Epidermal melanocyte (primary cell): ENCODE data around the gene ECSIT.
A peak's percentile ranks its signal among the peaks of the same experiment; 100 is the strongest.

Experiments used
- DNase-seq: peaks from one replicate; pipeline ENCODE4 v3.0.0; 2011; ENCODE audit warnings: low spot score; ENCODE audit not compliant: insufficient read length

ECSIT gene

GRCh38 chr19:11504502-11505031, 24.4 kb downstream of the ECSIT start:
- no peak for DNase-seq

DNA sequence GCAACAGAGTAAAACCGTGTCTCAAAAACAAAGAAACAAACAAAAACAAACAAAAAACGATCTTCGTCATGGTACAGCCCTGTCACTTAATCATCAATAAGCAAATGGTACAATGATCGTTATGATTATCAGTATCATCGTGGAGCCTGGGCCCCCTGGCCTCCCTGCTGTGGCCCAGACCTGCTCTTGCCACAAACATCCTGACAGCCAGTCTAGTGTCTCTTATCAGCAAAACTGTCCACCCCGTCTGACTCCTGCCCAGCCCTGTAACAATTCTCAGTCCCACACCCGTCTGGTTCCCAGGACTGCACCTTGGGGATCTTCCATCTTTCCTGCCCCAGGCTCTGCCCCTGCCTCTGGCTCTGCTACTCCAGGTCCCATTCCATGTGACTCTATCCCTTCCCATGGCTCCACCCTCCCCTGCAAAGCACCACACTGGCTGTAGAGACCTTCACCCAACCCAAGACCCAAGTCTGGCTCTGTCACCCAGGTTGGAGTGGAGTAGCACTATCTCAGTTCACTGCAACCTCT, 29.0 kb downstream of the ECSIT start:
- DNase-seq = no peak

- no peak for DNase-seq
Observed at GRCh38 chr19:11499220-11499726, 29.7 kb downstream of the ECSIT start.

DNA sequence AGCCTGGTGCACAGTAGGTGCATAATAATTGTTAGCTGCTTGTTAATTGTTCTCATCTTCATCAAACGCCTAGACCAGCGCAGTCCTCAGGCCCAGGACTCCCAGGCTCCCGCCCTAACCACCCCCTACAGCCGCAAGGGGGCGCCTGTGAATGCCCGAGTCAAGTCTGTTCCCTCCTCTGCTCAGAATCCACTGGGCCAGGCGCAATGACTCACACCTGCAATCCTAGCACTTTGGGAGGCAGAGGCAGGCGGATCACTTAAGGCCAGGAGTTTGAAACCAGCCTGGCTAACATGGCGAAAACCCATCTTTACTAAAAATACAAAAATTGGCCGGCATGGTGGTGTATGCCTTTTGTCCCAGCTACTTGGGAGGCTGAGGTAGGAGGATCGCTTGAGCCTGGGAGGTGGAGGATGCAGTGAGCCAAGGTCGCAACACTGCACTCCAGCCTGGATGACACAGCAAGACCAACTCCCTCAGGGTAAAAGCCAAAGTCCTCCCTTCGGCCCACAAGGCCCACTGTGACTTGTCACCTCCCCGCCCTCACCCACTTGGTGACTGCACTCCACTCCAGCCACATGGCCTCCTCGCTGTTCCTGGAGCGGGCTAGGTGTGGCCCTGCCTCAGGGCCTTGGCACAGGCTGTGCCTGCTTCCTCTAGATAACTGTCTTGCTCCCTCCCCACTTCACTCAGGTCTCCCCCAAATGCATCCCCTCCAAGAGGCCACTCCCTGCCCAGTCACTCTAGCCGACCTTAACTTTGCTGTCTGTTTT, 32.4 kb downstream of the ECSIT start:
- DNase-seq = no peak

DNA sequence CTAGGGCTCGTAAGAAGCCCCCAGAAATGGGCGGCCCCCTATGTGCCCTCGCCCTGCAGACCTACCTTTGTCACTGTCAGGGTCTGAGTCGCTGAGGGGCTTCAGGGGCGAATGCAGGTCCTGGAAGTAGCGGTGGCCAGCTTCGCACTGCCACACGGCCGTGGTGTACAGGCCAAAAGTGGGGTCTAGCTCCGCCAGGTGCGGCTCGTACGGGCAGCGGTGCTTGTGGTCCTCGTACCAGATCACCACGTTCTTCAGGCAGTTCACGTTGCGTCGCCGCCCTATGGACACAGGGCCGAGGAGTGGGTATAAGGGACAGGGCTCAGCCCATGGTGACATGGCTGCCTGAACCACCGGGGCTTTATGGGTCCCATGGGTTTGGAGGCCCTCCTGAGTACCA, 33.0 kb downstream of the ECSIT start:
- no peak for DNase-seq

GRCh38 chr19:11495481-11495880, 33.5 kb downstream of the ECSIT start:
- no peak for DNase-seq

DNA sequence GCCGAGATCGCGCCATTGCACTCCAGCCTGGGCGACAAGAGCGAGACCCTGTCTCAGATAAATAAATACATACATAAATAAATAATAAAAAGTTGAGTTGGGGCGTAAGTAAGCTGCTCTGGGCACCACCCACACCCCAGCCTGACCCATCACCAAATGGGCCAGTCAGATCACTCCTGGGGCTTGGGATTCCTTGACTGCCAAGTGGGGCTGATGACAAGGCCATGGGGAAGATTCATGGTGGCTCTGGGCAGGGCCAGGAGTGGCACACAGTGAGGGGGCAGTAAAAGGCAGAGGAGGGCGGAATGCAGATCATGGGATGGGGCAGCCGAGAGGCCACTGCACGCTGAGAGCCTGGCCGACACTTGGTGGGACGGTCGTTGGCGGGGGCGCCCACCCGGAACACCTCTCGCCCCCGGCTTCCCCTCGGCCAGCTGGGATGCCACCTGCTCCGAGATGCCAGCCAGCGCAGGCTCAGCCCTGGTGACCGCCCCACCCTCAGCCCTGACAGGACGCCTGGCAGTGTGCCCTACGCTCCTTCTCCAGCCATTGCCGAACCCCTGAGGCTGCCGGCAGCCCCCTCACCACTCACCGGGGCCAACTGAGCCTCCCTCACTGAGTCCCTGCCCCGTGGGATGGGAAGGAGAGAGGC, 34.2 kb downstream of the ECSIT start:
- DNase-seq = no peak

- no peak for DNase-seq
Observed at GRCh38 chr19:11489378-11489777, 39.6 kb downstream of the ECSIT start.

- peak; percentile 12 for DNase-seq
Observed at GRCh38 chr19:11486661-11487503, 42.1 kb downstream of the ECSIT start.

DNA sequence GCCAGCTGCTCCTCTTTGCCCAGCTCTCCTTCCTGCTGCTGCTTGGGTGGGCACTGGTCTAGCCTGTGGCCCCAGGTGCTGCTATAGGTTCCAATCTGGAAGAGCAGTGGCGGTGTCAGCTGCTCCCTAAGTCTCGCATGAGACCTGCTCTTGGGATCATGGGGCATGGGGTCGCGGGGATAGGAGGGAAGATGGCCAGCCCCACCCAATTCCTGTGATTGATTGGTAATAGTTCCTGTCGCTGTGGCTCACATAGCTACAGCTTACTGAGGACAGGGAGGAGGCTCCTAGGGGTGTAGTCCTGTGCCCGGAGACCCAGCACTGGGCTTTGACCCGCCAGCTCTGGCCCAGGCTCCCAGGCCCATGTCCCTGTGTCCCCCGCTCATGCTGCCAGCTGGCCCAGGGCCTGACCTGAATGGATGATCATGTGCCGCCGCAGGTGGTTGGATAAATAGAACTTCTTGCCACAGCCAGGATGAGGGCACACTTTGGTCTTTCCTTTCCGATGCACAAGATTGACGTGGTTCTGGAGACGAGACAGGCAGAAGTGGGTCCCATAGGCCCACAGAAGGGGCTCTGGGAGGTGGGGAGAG, 43.6 kb downstream of the ECSIT start:
- no peak for DNase-seq

DNA sequence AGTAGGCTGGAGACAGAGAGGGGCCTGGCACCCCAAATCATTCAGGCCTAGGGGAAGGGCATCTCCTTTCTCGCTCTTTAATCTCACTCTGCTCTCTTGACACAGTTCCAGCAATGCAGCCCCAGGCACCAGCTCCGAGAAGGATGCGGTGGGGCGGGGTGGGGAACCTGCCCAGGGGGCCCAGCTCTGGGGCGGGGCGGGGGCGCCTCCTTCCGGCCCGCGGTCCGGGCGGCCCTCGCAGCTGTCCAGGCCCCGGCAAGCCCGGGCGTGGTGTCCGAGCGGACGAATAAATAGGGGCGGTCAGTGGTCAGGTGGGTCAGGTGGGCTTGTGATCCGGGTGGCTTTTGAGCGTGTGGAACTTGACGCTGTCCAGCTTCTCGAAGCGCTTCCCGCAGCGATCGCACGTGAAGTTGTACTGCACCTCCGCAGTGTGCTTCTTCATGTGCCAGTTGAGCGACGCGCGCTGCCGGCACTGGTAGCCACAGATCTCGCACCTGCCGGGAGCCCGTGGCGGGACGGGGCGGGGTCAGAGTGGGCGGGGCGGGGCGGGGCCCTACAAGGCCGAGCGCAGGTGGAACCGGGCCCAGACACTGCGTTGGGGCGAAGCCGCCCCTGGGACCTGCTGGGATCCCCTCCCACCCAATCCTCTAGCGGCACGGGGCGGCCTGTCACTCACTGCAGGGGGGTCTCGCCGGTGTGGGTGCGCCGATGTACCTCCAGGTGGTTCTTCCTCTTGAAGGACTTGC, 45.4 kb downstream of the ECSIT start:
- no peak for DNase-seq

- peak; percentile 93 for DNase-seq
Observed at GRCh38 chr19:11482384-11483050, 46.4 kb downstream of the ECSIT start.

DNA sequence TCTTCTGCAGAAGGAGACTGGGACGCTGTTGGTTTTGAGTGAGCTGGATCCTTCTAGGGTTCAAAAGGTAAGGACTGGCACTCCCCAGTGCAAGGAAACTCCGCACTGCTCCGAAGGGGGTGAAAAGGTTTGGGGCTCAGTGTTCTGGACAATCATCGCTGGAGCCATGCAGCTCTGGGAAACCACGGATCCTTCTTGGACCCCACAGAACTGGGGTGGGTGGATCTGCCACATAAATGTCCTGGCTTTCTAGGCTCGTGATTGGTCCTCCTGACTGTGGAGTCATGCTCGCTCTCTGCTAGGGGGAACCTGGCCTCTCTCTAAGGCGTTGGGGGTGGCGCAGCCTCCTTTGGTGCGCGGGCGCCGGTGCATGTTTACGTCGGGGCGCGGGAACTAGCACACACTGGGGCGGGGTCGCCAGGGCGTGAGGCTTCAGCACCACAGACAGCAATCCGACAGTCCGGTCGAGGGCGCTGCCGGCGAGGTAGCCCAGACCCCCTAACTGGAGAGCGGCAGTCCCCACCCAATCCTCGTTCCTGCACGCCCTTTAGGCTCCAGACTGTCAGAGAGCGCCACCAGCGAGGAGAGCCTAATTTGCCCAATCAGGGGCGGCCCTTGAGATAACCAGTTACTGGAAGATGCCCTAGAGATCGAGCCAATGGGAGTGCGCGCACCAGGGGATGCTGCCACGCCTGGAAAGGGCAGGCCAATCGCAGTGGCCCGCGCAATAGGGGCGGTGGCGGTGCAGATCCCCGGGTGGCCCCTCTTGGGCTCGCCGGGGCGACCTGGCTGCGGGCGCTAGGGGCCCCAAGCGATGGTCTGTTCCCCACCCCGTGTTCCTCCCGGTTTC, 47.2 kb downstream of the ECSIT start:
- peak; percentile 88 for DNase-seq

- peak; percentile 18 for DNase-seq
Observed at GRCh38 chr19:11480715-11481533, 48.0 kb downstream of the ECSIT start, which contains the start of gene ELAVL3. Gene ELAVL3, minus strand, starts transcription at chr19:11481046. Its CDS starts 438 bp downstream, at chr19:11480608.

- peak; percentile 12 for DNase-seq
Observed at GRCh38 chr19:11479898-11480714, 48.8 kb downstream of the ECSIT start.

- DNase-seq = peak; percentile 32
Observed at GRCh38 chr19:11479090-11479897, 49.6 kb downstream of the ECSIT start.
